ENCODE results near the gene JPH3. TPM values are rescaled to one million over a fixed set of nuclear protein-coding genes. Genes with fewer than 3 reads are reported as not detected.

The JPH3 gene
- total and polyA plus RNA-seq, 2 experiments from 2014 or later = 1.8 to 4.8 TPM

DNA sequence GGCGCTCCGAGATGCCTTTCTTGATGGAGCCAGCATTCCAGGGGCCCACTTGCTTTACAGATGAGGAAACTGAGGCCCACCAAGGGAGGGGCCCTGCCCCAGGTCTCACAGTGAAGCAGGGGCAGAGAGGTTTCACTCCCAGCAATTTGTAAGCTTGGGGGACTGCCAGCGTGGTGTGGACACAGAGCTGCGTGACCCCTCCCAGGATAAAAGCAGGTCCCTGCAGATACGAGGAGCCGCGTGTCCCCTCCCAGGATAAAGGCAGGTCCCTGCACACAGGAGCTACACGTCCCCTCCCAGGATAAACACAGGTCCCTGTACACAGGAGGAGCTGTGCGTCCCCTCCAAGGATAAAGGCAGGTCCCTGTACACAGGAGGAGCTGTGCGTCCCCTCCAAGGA is 11.7 kb downstream of the JPH3 start:
- no peak overlapping the region for H3K4me3 ChIP-seq
- no peak overlapping the region for H3K27ac ChIP-seq
- H3K4me2 ChIP-seq = no peak overlapping the region
- H3K9me3 ChIP-seq (ENCODE audit: low read depth) = no peaks in the 10 kb centered on the region
- H3K27me3 ChIP-seq = no peaks in the 10 kb centered on the region
- no peaks in the 10 kb centered on the region for H3K4me1 ChIP-seq (ENCODE audit: insufficient read depth)
- TF ChIP-seq EZH2phosphoT487 (IDR thresholded peaks at IDR 0.05; ENCODE audit: low read depth, severe bottlenecking, unreplicated experiment) = no peak
- no peak for TF ChIP-seq EZH2 (IDR thresholded peaks at IDR 0.05; ENCODE audit: borderline replicate concordance)
- no peak for TF ChIP-seq CTCF (IDR thresholded peaks at IDR 0.05; ENCODE audit: poor library complexity)
- no peaks in the 10 kb centered on the region for H3K79me2 ChIP-seq
- H3K36me3 ChIP-seq (replicated peaks; ENCODE audit: insufficient read depth, low read depth) = no peaks in the 10 kb centered on the region
- WGBS (ENCODE audit: low lambda C conversion rate, missing lambda C conversion rate) = 95% methylated on average over 10 of the region's 10 CpGs
- no peaks in the 10 kb centered on the region for H4K20me1 ChIP-seq (ENCODE audit: insufficient read depth, poor library complexity, severe bottlenecking)
- DNase-seq (ENCODE audit: low spot score) = no peak
- H2AFZ ChIP-seq = no peak overlapping the region
- no peaks in the 10 kb centered on the region for H3K9me2 ChIP-seq (replicated peaks; ENCODE audit: insufficient read depth)

DNA sequence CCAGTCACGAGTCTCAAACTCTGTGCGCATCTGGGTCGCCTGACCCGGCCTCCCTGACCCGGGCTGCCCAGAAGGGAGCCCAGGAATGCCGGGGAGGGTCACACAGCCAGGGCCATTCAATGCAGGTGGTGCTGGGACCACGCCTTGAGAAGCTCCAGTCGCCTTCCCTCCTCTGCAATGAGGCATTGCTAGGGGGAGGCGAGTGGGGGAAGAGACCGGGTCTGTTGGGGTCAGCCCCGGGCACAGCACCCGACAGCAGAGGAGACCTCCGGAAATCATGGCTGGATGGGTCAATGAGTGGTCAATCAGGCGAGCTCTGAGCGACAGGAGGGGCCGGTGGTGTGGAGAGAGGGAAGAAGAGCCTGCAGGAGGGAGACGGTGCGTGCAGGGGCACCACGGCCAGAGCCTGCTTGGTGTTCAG is 13.3 kb downstream of the JPH3 start:
- DNase-seq (ENCODE audit: low spot score) = no peak
- no peaks in the 10 kb centered on the region for H3K79me2 ChIP-seq
- no peaks in the 10 kb centered on the region for H3K9me3 ChIP-seq (ENCODE audit: low read depth)
- H3K27me3 ChIP-seq = no peaks in the 10 kb centered on the region
- H3K27ac ChIP-seq = no peak overlapping the region
- H4K20me1 ChIP-seq (ENCODE audit: insufficient read depth, poor library complexity, severe bottlenecking) = no peaks in the 10 kb centered on the region
- H3K9me2 ChIP-seq (replicated peaks; ENCODE audit: insufficient read depth) = no peaks in the 10 kb centered on the region
- H3K4me2 ChIP-seq = no peak overlapping the region
- no peaks in the 10 kb centered on the region for H3K36me3 ChIP-seq (replicated peaks; ENCODE audit: insufficient read depth, low read depth)
- 89% methylated on average over 19 of the region's 19 CpGs for WGBS (ENCODE audit: low lambda C conversion rate, missing lambda C conversion rate)
- no peak overlapping the region for H2AFZ ChIP-seq
- TF ChIP-seq EZH2phosphoT487 (IDR thresholded peaks at IDR 0.05; ENCODE audit: low read depth, severe bottlenecking, unreplicated experiment) (no peak), EZH2 (IDR thresholded peaks at IDR 0.05; ENCODE audit: borderline replicate concordance) (no peak), CTCF (IDR thresholded peaks at IDR 0.05; ENCODE audit: poor library complexity) (no peak)
- no peaks in the 10 kb centered on the region for H3K4me1 ChIP-seq (ENCODE audit: insufficient read depth)
- H3K4me3 ChIP-seq = no peak overlapping the region

- Histone ChIP-seq H3K79me2 (no peaks in the 10 kb centered on the region), H3K9me3 (ENCODE audit: low read depth) (no peaks in the 10 kb centered on the region), H3K9me2 (replicated peaks; ENCODE audit: insufficient read depth) (no peaks in the 10 kb centered on the region), H3K4me3 (no peak overlapping the region), H3K4me2 (no peak overlapping the region), H3K27ac (no peak overlapping the region), H2AFZ (no peak overlapping the region), H3K4me1 (ENCODE audit: insufficient read depth) (no peaks in the 10 kb centered on the region), H3K27me3 (no peaks in the 10 kb centered on the region), H3K36me3 (replicated peaks; ENCODE audit: insufficient read depth, low read depth) (no peaks in the 10 kb centered on the region), H4K20me1 (ENCODE audit: insufficient read depth, poor library complexity, severe bottlenecking) (no peaks in the 10 kb centered on the region)
- WGBS (ENCODE audit: low lambda C conversion rate, missing lambda C conversion rate) = 87% methylated on average over 17 of the region's 17 CpGs
- no peak for DNase-seq (ENCODE audit: low spot score)
- no peak for TF ChIP-seq EZH2phosphoT487 (IDR thresholded peaks at IDR 0.05; ENCODE audit: low read depth, severe bottlenecking, unreplicated experiment)
- TF ChIP-seq EZH2 (IDR thresholded peaks at IDR 0.05; ENCODE audit: borderline replicate concordance) = no peak
- TF ChIP-seq CTCF (IDR thresholded peaks at IDR 0.05; ENCODE audit: poor library complexity) = no peak
These were observed 14.2 kb downstream of the JPH3 start for GRCh38 chr16:87616556-87616955.

DNA sequence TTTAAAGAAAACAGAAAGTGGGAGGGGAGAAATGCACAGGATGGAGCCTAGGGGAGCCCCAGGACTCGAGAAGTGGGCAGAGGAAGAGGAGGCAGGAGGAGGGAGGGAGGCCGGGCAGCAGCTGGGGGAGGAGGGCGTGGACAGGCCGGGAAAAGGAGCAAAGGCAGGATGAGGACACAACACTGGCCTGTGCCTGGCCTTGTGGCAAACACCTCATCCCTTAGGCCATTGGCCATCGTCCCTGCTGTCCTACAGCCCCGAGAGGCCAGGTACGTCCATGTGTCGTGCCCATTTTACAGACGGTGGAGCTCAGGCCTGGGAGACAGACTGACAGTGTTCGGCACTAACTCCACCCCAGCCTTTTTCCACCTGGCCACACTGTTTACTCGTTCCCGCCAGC is 15.9 kb downstream of the JPH3 start:
- Histone ChIP-seq H3K79me2 (no peaks in the 10 kb centered on the region), H3K4me3 (no peak overlapping the region), H3K4me2 (no peak overlapping the region), H3K27me3 (no peaks in the 10 kb centered on the region), H3K4me1 (ENCODE audit: insufficient read depth) (no peaks in the 10 kb centered on the region), H3K27ac (no peak overlapping the region), H4K20me1 (ENCODE audit: insufficient read depth, poor library complexity, severe bottlenecking) (no peaks in the 10 kb centered on the region), H3K9me2 (replicated peaks; ENCODE audit: insufficient read depth) (no peaks in the 10 kb centered on the region), H3K9me3 (ENCODE audit: low read depth) (no peaks in the 10 kb centered on the region), H2AFZ (no peak overlapping the region), H3K36me3 (replicated peaks; ENCODE audit: insufficient read depth, low read depth) (no peaks in the 10 kb centered on the region)
- DNase-seq (ENCODE audit: low spot score) = no peak
- TF ChIP-seq EZH2phosphoT487 (IDR thresholded peaks at IDR 0.05; ENCODE audit: low read depth, severe bottlenecking, unreplicated experiment) = no peak
- no peak for TF ChIP-seq EZH2 (IDR thresholded peaks at IDR 0.05; ENCODE audit: borderline replicate concordance)
- TF ChIP-seq CTCF (IDR thresholded peaks at IDR 0.05; ENCODE audit: poor library complexity) = no peak
- 86% methylated on average over 12 of the region's 12 CpGs for WGBS (ENCODE audit: low lambda C conversion rate, missing lambda C conversion rate)
